ENCODE measurements around the gene FEM1A.
"Not testable (repeated sequence)": the region's sequence is repeated elsewhere in the genome, so short reads cannot be mapped to it uniquely, and the experiment has no call there.

FEM1A gene

GRCh38 chr19:4775627-4776152, 15.8 kb upstream of the FEM1A start:
- no peak for DNase-seq (ENCODE audit: low spot score)

GRCh38 chr19:4776436-4777211, 14.9 kb upstream of the FEM1A start:
- no peak for DNase-seq (ENCODE audit: low spot score)

GRCh38 chr19:4778124-4778523, 13.4 kb upstream of the FEM1A start:
- DNase-seq (ENCODE audit: low spot score): not testable (repeated sequence)

- DNase-seq (ENCODE audit: low spot score): no peak
These were observed 10.7 kb upstream of the FEM1A start for GRCh38 chr19:4780860-4781259.

GRCh38 chr19:4781801-4782200, 9.7 kb upstream of the FEM1A start:
- DNase-seq (ENCODE audit: low spot score): no peak

GRCh38 chr19:4786412-4787016, 5.0 kb upstream of the FEM1A start:
- DNase-seq (ENCODE audit: low spot score): not testable (repeated sequence)

- not testable (repeated sequence) for DNase-seq (ENCODE audit: low spot score)
These were observed 708 bp downstream of the FEM1A start for GRCh38 chr19:4792019-4792865.

GRCh38 chr19:4792866-4793195, 1.3 kb downstream of the FEM1A start:
- not testable (repeated sequence) for DNase-seq (ENCODE audit: low spot score)

GRCh38 chr19:4793278-4793677, 1.7 kb downstream of the FEM1A start:
- not testable (repeated sequence) for DNase-seq (ENCODE audit: low spot score)

- no peak for DNase-seq (ENCODE audit: low spot score)
These were observed 3.4 kb downstream of the FEM1A start for GRCh38 chr19:4794971-4795370.

GRCh38 chr19:4795400-4795799, 3.9 kb downstream of the FEM1A start:
- no peak for DNase-seq (ENCODE audit: low spot score)

GRCh38 chr19:4800591-4801081, 9.1 kb downstream of the FEM1A start:
- no peak for DNase-seq (ENCODE audit: low spot score)

- no peak for DNase-seq (ENCODE audit: low spot score)
These were observed 9.6 kb downstream of the FEM1A start for GRCh38 chr19:4801085-4801619.

GRCh38 chr19:4802711-4803110, 11.2 kb downstream of the FEM1A start:
- DNase-seq (ENCODE audit: low spot score): no peak

GRCh38 chr19:4803736-4804695, 12.5 kb downstream of the FEM1A start:
- peak; percentile 57 for DNase-seq (ENCODE audit: low spot score)

GRCh38 chr19:4805140-4805539, 13.6 kb downstream of the FEM1A start:
- not testable (repeated sequence) for DNase-seq (ENCODE audit: low spot score)

- no peak for DNase-seq (ENCODE audit: low spot score)
These were observed 14.8 kb downstream of the FEM1A start for GRCh38 chr19:4806384-4806783.

GRCh38 chr19:4807188-4807587, 15.7 kb downstream of the FEM1A start:
- no peak for DNase-seq (ENCODE audit: low spot score)

- peak; percentile 87 for DNase-seq (ENCODE audit: low spot score)
These were observed 20.0 kb downstream of the FEM1A start for GRCh38 chr19:4811328-4812131.
